ENCODE data around the gene GNPTAB.
"Not testable (repeated sequence)": the region's sequence is repeated elsewhere in the genome, so short reads cannot be mapped to it uniquely, and the experiment has no call there.

Gene GNPTAB

DNA sequence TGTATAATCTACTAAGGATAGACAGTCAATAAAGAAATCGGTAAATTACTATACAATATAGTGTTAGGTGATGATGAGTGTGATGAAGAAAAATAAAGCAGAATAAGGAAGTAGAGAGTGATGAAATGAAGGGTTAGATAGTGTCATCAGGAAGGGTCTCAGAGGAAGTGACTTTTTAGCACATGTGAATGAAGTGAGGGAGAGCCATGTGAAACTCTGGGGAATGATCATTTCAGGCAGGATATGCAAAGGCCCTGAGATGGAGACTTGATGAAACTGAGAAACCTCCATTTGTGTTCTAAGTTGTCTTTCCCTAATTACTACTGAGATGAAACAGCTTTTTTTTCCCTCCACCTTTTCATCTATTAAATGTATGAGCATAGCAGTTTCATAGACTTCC is 19.4 kb upstream of the GNPTAB start:
- DNase-seq, result no peak

DNA sequence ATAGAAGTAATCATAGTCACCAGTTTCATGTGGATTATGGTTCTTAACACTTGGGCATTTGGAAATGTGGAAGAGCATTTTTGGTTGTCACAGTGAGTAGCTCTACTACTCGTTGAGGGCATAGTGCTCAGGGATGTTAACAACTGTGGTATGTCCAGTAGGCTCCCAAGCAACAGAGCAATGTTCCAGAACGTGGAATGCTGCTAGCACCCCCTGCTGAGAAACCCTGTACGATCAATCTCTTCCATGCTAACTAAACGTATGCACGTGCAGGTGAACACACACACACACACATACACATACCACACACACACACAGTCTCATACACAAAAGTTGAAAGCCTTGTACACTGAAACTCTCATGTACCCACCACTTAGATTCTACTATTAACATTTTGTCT is 16.6 kb upstream of the GNPTAB start:
- no peak for DNase-seq

DNA sequence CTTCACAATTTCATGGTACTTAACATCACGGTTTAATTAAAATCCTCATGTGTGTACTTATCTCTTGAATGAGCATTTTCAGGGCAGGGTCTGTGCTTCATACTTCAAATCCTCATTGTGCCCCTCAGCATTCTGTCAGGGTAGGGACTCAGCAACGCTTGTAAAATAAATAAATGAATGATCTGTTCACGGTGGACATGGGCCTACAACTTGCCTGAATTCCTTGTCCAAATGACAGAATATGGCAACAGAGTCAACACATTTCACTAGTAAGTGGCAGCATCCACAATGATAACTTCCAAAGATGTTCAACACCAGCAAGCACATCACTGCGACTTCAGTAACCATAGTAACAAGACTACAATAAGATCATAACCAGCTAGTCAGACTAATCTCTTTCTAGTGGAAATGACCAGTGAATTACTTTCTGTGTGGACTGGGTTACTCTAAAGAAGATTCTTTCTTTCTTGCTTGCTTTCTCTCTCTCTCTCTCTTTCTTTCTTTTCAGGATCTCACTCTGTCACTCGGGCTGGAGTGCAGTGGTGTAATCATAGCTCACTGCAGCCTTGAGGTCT is 14.5 kb upstream of the GNPTAB start:
- DNase-seq, result no peak

DNA sequence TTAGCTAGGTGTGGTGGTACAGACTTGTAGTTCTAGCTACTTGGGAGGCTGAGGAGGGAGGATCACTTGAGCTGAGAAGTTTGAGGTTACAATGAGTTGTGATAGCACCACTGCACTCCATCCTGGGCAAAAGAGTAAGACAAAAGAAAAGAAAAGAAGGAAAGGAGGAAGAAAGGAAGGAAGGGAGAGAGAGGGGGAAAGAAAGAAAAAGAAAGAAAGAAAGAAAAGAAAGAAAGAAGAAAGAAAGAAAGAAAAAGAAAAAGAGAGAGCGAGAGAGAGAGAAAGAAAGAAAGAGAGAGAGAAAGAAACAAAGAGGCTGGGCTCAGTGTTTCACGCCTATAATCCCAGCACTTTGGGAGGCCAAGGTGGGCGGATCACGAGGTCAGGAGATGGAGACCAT is 10.3 kb upstream of the GNPTAB start:
- no peak for DNase-seq

DNA sequence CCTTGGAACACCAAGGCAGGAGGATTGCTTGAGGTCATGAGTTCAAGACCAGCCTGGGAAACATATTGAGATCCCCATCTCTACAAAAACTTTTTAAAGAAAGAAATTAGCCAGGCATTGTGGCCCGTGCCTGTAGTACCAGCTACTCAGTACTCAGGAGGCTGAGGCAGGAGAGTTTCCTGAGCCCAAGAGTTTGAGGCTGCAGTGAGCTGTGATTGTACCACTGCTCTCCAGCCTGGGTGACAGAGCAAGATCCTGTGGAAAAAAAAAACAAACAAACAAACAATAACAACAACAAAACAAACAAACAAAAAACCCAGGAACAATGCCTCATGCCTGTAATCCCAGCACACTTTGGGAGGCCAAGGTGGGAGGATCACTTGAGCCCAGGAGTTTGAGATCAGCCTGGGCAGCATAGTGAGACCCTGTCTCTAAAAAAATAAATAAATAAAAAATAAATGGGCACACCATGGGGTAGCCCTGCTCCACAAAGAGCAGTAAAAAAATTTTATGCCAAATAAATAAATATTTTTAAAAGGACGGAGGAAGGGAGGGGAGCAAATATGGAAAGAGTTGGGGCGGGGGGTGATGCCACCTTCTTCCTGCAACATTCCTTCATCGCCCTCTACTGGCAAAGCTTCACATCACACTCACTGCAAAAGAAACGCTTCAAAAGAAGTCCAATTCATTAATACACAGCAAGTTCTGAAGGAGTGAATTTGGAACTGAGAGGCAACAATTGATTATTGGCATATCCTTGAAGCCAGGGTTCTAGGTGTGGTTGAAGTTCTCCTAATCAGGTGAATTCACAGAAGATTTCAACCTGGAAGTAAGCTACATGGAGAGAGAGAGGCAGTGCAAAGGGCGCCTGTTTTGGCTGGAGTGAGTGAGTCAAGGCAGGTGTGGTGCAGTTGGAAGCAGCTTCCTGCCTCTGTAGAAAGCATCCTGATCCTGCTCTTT is 8.8 kb upstream of the GNPTAB start:
- DNase-seq, result peak; percentile 3

DNA sequence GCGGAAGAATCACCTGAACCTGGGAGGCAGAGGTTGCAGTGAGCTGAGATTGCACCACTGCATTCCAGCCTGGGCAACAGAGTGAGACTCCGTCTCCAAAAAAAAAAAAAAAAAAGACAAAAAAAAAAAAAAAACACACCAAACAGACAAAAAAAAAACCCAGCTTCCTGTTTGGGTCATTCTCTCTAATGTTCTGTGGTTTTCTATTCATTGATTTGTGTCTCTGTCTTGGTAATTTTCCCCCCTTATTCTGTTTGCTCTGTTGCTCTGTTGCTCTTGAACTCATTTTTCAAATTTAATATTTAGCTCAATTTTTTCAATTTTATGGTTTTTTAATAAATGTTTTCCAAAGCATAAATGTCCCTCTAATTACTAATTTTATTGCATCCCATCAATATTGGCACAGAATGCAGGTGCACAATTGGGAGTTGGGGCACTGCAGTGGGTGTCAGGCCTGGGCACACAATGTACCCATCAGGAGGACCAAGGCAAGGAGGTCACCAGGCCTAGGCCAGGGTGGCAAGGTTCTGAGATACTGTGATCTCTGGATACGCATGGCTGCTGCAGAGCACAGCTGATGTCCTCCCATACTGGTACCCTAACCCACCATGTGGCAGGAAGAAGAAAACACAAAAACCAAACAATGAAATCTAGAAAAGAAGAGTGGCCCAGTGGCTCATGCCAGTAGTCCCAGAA is 8.0 kb upstream of the GNPTAB start:
- no peak for DNase-seq

DNA sequence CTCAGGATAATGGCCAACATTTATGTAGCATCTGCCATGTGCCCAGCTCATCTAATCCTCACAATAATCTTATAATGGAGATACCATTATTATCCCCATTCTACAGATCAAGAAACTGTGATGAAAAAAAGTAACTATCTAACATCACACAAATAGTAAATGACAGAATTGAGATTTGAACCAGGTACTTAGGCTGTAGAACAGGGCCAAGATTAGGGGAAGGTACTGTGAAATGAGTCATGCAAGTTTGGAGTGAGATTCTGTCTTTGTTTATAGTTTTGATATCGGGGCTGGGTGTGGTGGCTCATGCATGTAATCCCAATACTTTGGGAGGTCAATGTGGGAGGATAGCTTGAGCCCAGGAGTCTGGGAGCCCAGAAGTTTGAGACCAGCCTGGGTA is 1.3 kb upstream of the GNPTAB start:
- DNase-seq, result no peak

DNA sequence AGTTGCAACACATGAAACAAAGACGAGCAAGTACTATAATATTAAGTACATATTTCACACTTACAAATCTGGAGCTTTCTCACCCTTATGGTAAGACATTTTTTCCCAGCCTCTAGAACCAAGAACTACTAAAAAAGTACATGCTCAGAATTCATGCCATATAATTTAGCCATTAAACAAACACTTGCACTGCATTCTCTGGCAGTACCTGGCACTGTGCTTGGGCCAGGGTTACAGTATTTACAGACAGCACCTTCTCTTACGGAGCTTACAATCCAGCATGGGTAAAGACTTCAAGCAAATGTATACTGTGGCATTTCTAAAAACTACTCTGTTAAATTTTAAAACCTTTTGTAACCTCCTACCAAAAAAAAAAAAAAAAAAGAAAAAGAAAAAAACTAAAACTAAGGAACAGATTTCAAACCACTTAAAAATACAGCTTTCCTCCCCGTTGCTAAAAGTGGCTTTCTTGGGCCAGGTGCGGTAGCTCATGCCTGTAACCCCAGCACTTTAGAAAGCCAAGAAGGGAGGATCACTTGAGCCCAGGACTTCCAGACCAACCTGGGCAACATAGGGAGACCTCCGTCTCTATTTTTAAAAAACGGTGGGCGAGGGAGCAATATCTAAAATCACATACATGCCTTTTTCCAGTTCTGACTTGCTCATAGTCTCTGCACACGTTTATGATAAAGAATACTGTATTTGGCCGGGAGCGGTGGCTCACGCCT is 956 bp downstream of the GNPTAB start:
- DNase-seq, result no peak

DNA sequence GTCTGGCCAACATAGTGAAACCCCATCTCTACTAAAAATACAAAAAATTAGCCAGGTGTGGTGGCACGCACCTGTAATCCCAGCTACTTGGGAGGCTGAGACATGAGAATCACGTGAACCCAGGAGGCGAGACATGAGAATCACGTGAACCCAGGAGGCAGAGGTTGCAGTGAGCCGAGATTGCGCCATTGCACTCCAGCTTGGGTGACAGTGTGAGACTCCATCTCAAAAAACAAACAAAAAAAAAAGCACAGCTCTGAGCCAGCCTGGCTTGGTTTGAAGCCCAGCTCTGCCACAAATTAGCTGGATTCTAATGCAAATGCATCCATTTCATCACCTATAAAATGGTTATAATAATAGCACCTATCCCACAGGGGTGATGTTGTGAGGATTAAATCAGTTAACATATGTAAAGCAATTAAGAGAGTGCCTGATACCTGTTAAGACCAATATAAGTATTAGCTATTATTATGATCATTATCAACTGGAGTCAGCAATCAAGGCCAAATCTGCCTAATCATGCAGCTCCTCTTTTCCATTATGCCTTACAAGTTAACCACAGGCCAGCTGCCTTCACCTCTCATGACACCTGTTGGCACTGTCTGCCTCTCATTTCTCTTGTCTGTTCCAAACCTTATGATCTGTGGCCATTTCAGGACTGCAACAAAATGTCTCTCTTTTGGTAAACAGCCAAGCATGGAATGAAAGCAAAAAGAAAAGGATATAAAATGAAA is 2.1 kb downstream of the GNPTAB start:
- DNase-seq, result no peak

DNA sequence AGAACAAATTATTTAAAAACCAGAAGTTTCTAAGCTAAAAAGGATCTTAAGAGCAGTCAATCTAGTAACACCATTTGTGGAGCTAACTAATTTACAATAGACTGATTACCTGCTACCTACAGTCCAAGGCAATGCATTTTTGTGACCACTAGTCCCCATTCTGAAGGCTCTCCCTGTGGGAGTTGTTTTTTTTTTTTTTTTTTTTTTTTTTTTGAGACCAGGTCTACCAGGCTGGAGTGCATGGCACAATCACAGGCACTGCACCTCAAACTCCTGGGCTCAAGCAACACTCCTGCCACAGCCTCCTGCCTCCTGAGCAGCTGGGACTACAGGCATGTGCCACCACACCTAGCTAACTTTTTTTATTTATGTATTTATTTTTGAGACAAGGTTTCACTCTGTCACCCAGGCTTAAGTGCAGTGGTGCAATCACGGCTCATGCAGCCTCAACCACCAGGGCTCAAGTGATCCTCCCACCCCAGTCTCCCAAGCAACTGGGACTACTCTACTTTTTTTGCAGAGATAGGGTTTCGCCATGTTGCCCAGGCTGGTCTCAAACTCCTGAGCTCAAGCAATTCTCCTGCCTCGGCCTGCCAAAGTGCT is 3.9 kb downstream of the GNPTAB start:
- no peak for DNase-seq

DNA sequence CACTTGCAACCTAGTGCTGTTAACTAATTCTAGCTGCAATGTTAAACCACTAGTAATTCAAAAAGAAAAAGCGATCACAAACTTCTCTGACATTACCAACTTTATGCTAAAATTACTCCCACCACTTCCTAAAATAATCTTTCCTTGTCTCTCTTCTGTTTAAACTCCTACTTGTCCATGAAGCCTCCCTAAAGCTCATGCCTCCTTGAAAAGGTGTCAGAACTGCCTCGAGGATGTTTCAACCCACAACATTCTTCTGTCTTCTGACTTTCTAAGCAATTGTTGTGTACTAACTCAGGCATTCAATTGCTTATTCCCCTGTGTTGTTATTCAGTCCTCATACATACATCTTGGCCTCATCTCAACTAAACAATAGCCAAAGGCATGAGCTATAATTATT is 5.9 kb downstream of the GNPTAB start:
- no peak for DNase-seq

DNA sequence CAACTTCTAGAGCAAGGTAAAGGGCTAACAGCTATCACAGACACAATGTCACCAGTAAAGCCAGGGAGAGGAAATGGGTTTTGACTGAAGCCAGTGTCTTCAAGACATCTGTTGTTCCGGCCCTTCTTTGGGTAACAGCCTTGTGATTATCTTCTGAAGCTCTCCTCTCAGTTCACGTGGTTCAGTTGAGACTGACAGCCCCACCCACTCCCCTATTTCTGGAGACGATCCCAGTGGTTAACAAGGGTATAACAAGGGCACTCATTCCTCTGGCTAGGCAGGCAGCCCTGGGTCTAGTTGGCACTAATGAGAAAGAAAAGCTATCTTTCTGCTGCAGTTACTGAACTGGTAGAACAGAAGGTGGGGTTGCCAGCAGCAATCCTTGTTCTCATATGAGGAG is 6.9 kb downstream of the GNPTAB start:
- peak; percentile 79 for DNase-seq

DNA sequence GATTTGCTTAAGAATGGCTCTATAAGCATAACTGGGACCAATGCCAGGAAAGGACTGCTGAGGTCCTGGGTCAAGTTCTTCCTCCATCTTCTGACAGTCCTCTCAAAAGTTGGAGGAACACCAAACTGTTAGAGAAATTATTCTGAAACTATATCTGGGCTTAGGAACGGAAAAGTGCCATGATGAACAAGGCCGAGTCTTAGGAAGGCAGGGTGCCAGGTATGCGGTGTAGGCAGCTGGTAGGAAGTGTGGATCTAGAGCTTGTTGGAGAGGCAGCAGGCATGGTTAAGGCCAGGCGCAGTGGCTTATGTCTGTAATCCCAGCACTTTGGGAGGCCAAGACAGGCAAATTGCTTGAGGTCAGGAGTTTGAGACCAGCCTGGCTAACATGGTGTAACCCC is 7.7 kb downstream of the GNPTAB start:
- no peak for DNase-seq

DNA sequence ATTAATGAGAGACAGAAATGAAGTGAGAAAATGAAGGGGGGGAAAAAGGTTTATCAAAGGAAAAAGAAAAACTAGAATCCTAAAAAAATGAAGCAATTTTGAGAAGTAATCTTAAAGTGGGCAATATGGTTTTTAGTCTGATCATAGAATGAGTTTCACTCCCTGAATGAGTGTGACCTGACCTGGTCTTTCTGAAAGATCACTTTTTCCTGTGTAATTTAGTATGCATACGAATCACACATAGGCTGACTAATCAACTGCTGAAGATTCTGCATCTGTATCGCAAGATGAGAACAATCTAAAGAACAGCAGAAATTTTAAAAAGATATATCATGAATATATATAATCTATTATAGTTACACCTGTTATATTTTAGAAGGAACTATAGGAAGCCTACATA is 11.3 kb downstream of the GNPTAB start:
- no peak for DNase-seq

DNA sequence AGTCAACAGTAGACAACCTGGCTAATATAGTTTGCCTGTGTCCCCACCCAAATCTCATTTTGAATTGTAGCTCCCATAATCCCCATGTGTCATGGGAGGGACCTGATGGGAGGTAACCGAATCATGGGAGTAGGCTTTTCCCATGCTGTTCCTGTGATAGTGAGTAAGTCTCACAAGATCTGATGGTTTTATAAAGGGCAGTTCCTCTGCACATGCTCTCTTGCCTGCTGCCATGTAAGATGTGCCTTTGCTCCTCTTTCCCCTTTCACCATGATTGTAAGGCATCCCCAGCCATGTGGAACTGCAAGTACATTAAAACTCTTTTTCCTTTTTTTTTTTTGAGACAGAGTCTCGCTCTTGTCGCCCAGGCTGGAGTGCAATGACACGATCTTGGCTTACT is 12.1 kb downstream of the GNPTAB start:
- DNase-seq, result not testable (repeated sequence)

DNA sequence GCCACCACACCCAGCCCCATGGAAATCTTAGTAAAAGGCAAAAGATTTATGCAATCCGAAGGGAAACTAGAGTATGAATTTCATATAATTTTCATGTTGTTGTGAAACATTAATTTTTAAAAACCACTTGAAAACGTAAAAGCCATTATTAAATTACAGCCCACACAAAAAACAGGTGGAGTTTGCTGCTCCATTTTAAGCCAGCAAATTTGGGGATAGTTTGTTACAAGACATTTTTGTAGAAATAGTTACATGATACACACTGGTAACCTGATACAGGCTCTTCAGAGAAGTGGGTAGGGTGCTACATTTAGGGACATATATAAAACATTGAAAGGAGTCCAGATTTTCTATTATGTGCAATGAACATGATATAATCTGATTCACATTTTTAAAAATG is 17.6 kb downstream of the GNPTAB start:
- DNase-seq, result no peak

DNA sequence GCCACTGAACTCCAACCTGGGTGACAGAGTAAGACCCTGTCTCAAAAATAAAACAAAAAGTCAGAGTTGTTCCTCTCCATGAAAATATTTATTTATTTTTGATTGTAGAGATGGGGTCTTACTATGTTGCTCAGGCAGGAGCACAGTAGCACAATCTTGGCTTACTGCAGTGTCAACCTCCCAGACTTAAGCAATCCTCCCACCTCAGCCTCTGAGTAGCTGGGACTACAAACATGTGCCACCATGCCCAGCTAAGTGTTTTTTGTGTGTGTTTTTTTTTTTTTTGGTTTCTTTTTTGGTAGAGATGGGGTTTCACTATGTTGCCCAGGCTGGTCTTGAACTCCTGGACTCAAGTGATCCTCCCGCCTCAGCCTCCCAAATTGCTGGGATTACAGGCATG is 18.0 kb downstream of the GNPTAB start:
- DNase-seq, result not testable (repeated sequence)

DNA sequence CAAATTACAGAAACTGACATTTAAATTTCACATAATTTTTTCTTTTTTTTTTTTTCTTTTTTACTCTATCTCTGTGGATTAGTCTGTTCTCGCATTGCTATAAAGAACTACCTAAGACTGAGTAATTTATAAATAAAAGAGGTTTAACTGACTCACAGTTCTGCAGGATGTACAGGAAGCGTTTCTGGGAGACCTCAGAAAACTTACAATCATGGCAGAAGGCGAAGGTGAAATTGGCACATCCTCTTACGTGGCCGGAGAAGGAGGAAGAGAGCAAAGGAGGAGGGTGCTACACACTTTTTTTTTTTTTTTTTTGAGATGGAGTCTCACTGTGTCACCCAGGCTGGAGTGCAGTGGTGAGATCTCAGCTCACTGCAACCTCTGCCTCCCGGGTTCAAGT is 19.4 kb downstream of the GNPTAB start:
- DNase-seq, result not testable (repeated sequence)

DNA sequence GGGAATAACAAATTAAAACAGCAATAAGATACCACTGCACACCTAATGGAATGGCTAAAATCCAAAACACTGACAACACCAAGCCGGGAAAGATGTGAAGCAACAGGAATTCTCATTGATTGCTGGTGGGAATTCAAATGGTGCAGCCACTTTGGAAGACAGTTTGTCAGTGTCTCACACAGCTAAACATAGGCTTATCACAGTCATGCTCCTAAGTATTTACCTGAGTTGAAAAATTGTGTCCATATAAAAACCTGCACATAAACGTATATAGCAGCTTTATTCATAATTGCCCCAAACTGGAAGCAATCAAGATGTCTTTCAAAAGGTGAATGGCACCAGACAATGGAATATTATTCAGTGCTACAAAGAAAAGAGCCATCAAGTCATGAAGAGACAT is 21.6 kb downstream of the GNPTAB start:
- no peak for DNase-seq

DNA sequence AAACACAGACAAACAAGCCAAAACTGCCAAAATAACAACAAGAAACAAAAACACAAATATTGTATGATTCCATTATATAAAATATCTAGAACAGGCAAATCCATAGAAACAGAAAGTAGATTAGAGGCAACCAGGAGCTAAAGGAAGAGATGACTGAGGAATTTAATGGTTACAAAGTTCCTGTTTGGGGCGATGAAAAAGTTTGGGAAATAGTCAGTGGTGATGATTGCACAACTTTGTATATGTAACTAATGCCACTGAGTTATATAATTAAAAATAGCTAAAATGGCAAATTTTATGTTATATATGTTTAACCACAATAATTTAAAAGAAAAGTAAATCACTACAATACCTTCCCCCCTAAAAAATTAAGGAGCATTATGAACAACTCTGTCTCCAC is 24.5 kb downstream of the GNPTAB start:
- DNase-seq, result no peak

DNA sequence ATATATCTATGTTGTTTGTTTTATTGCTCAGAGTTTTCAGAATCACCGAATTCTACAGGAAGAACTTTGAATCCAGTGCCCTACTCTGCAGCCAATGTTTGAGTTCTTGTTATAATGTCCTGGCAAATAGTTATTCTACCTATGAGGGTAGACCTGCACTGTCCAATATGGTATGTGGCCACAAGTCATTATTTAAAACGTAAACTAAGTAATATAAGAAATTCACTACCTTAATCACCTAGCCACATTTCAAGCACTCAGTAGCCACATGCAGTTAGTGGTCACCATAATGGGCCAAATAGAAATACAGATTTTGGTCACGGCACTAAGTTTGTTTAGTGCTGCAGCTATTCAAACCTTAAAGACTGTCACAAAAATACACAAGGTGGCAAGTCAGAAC is 26.4 kb downstream of the GNPTAB start:
- DNase-seq, result no peak

DNA sequence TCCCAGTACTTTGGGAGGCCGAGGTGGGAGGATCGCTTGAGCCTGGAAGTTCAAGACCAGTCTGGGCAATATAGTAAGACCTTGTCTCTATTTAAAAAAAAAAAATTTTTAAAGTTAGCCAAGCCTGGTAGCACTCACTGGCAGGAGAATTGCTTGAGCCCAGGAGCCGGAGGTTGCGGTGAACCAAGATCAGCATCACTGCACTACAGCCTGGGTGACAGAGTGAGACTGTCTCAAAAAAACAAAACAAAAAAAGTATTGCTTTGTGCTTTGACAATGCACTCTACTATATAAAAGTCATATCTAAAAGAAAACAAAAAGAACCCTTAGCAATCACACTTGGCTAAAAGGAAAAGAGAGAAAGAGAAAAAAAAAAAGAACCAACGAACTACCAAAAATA is 26.8 kb downstream of the GNPTAB start:
- DNase-seq, result no peak
